ENCODE measurements around the gene NTNG1. TPM values are rescaled to one million over a fixed set of nuclear protein-coding genes. Genes with fewer than 3 reads are reported as not detected.
A peak's percentile ranks its signal among the peaks of the same experiment; 100 is the strongest.

NTNG1 gene
- total RNA-seq, 2 experiments from 2014 or later: 2.3 to 5.9 TPM

DNA sequence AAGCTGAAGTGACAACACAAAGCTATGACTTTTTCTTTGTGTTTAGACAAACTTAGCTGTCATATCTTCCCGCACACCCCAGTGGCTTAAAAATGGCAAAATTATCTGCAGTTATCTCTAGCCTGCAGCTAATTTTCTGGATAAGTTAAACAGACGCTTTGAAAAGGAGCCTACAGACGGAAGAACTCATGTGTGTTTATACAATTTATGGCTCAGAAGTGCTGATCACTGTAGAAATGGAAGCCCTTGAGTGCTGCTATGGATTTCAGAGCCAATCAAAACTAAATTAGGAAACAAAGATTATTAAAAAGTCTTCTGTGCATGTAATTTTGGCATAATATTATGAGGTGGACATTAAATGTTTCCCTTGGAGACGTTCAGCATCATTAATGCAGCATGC, 11.6 kb downstream of the NTNG1 start:
- Histone ChIP-seq H3K27ac (ENCODE audit: low read depth, low read length, poor library complexity, severe bottlenecking) (no peak overlapping the region), H3K9me2 (ENCODE audit: insufficient read depth, low read length) (no peaks in the 10 kb centered on the region), H3K79me2 (ENCODE audit: insufficient read depth, low read depth, low read length) (no peaks in the 10 kb centered on the region), H3K4me1 (ENCODE audit: insufficient read depth, low read length, poor library complexity, severe bottlenecking) (peaks cover 11% of the 10 kb centered on the region), H2AFZ (ENCODE audit: low read length) (no peak overlapping the region), H3K36me3 (ENCODE audit: insufficient read depth, low read length) (no peaks in the 10 kb centered on the region), H4K20me1 (ENCODE audit: insufficient read depth, low read length) (no peaks in the 10 kb centered on the region), H3K9me3 (ENCODE audit: low read length) (no peaks in the 10 kb centered on the region), H3K4me3 (ENCODE audit: low read depth, low read length, poor library complexity, severe bottlenecking) (no peak overlapping the region), H3K4me2 (ENCODE audit: low read length) (no peak overlapping the region)
- intact Hi-C loops (cut with micrococcal nuclease; ENCODE audit: unreplicated experiment): no loop called here
- ChIA-PET POLR2A (interaction anchor here (0.8 kb wide), 1 partner anchor 11 kb away, joined by 3 read pairs; no protein-coding TSS in a partner anchor), CTCF (ENCODE audit: unreplicated experiment) (no interaction called here)
- TF ChIP-seq EZH2phosphoT487 (IDR thresholded peaks at IDR 0.05; ENCODE audit: borderline replicate concordance, low read depth, low read length): no peak
- TF ChIP-seq, protein P1, sequence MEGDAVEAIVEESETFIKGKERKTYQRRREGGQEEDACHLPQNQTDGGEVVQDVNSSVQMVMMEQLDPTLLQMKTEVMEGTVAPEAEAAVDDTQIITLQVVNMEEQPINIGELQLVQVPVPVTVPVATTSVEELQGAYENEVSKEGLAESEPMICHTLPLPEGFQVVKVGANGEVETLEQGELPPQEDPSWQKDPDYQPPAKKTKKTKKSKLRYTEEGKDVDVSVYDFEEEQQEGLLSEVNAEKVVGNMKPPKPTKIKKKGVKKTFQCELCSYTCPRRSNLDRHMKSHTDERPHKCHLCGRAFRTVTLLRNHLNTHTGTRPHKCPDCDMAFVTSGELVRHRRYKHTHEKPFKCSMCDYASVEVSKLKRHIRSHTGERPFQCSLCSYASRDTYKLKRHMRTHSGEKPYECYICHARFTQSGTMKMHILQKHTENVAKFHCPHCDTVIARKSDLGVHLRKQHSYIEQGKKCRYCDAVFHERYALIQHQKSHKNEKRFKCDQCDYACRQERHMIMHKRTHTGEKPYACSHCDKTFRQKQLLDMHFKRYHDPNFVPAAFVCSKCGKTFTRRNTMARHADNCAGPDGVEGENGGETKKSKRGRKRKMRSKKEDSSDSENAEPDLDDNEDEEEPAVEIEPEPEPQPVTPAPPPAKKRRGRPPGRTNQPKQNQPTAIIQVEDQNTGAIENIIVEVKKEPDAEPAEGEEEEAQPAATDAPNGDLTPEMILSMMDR (conservative IDR thresholded peaks at IDR 0.05; ENCODE audit: low read length): no peak
- no TSS peak for BruUV-seq (replicated peaks)
- no peak for DNase-seq (ENCODE audit: low spot score)

GRCh38 chr1:107153014-107153413, 12.2 kb downstream of the NTNG1 start:
- H3K27ac ChIP-seq (ENCODE audit: low read depth, low read length, poor library complexity, severe bottlenecking): no peak overlapping the region
- H2AFZ ChIP-seq (ENCODE audit: low read length): no peak overlapping the region
- peaks cover 11% of the 10 kb centered on the region for H3K4me1 ChIP-seq (ENCODE audit: insufficient read depth, low read length, poor library complexity, severe bottlenecking)
- H3K36me3 ChIP-seq (ENCODE audit: insufficient read depth, low read length): no peaks in the 10 kb centered on the region
- H3K4me3 ChIP-seq (ENCODE audit: low read depth, low read length, poor library complexity, severe bottlenecking): no peak overlapping the region
- intact Hi-C loops (cut with micrococcal nuclease; ENCODE audit: unreplicated experiment): no loop called here
- H3K79me2 ChIP-seq (ENCODE audit: insufficient read depth, low read depth, low read length): no peaks in the 10 kb centered on the region
- H4K20me1 ChIP-seq (ENCODE audit: insufficient read depth, low read length): no peaks in the 10 kb centered on the region
- BruUV-seq (replicated peaks): no TSS peak
- DNase-seq (ENCODE audit: low spot score): peak; percentile 43
- ChIA-PET CTCF (ENCODE audit: unreplicated experiment) (no interaction called here), POLR2A (interaction anchor here (1.3 kb wide), 1 partner anchor 80 kb away, joined by 3 read pairs; no protein-coding TSS in a partner anchor)
- H3K4me2 ChIP-seq (ENCODE audit: low read length): no peak overlapping the region
- no peaks in the 10 kb centered on the region for H3K9me3 ChIP-seq (ENCODE audit: low read length)
- H3K9me2 ChIP-seq (ENCODE audit: insufficient read depth, low read length): no peaks in the 10 kb centered on the region
- TF ChIP-seq EZH2phosphoT487 (IDR thresholded peaks at IDR 0.05; ENCODE audit: borderline replicate concordance, low read depth, low read length): no peak
- TF ChIP-seq, protein P1 (conservative IDR thresholded peaks at IDR 0.05; ENCODE audit: low read length): peak; percentile 76

GRCh38 chr1:107158496-107158895, 17.7 kb downstream of the NTNG1 start:
- no peak overlapping the region for H2AFZ ChIP-seq (ENCODE audit: low read length)
- no peaks in the 10 kb centered on the region for H4K20me1 ChIP-seq (ENCODE audit: insufficient read depth, low read length)
- H3K9me2 ChIP-seq (ENCODE audit: insufficient read depth, low read length): no peaks in the 10 kb centered on the region
- no peaks in the 10 kb centered on the region for H3K79me2 ChIP-seq (ENCODE audit: insufficient read depth, low read depth, low read length)
- POLR2A ChIA-PET: interaction anchor here (0.6 kb wide), 1 partner anchor 15 kb away, joined by 5 read pairs; no protein-coding TSS in a partner anchor
- CTCF ChIA-PET (ENCODE audit: unreplicated experiment): no interaction called here
- intact Hi-C loops (cut with micrococcal nuclease; ENCODE audit: unreplicated experiment): no loop called here
- no peaks in the 10 kb centered on the region for H3K4me1 ChIP-seq (ENCODE audit: insufficient read depth, low read length, poor library complexity, severe bottlenecking)
- no peaks in the 10 kb centered on the region for H3K9me3 ChIP-seq (ENCODE audit: low read length)
- no TSS peak for BruUV-seq (replicated peaks)
- H3K4me2 ChIP-seq (ENCODE audit: low read length): no peak overlapping the region
- H3K36me3 ChIP-seq (ENCODE audit: insufficient read depth, low read length): no peaks in the 10 kb centered on the region
- DNase-seq (ENCODE audit: low spot score): no peak
- H3K4me3 ChIP-seq (ENCODE audit: low read depth, low read length, poor library complexity, severe bottlenecking): no peak overlapping the region
- TF ChIP-seq, protein P1 (conservative IDR thresholded peaks at IDR 0.05; ENCODE audit: low read length): no peak
- TF ChIP-seq EZH2phosphoT487 (IDR thresholded peaks at IDR 0.05; ENCODE audit: borderline replicate concordance, low read depth, low read length): no peak
- H3K27ac ChIP-seq (ENCODE audit: low read depth, low read length, poor library complexity, severe bottlenecking): no peak overlapping the region
